Posterior vena cava (tissue), 2 donors: ENCODE results near the gene GTPBP8. TPM values are rescaled to one million over a fixed set of nuclear protein-coding genes. Genes with fewer than 3 reads are reported as not detected.
A peak's percentile ranks its signal among the peaks of the same experiment; 100 is the strongest.

Experiments
- DNase-seq: peaks from one replicate; pipeline ENCODE4 v3.0.0-alpha.2; 2020; ENCODE audit warnings: low spot score
- intact Hi-C, 2 donors: fragments of 100-400 bp; cut with DNase I; formaldehyde crosslinking; loops; one replicate each; pipeline versions ENCODE4 v1.14.1 to v1.14.2; 2022 to 2023
- total RNA-seq, 2 donors: library from RNA; stranded (reverse); fragmentation: NEBNext Ultra II Directional; extraction: Animal tissue kit (Norgen Biotek cat#: 25700); gene quantifications; one replicate each; pipeline ENCODE4 v1.2.1, GENCODE V29; 2021
- donor health status: DM: yes; HTN: yes; CAD: no.
- donor health status: DM: yes; HTN: yes; CAD: no.

GTPBP8 gene
- total RNA-seq, 2 donors from 2014 or later: 11.1 to 15.0 TPM

- no peak for DNase-seq
- intact Hi-C loops: loop anchor here (10.0 kb wide), 2 partner anchors 350 to 400 kb away; no protein-coding TSS in a partner anchor
Observed at GRCh38 chr3:112984485-112984884, 6.3 kb upstream of the GTPBP8 start.

GRCh38 chr3:112987710-112988334 lies 3.0 kb upstream of the GTPBP8 start:
- intact Hi-C loops: loop anchor here (10.0 kb wide), 2 partner anchors 353 to 403 kb away; no protein-coding TSS in a partner anchor

GRCh38 chr3:112995800-112996199 lies 5.0 kb downstream of the GTPBP8 start:
- intact Hi-C loops: no loop called here
- DNase-seq: no peak

More at GRCh38 chr3:112987710-112988334, 3.0 kb upstream of the GTPBP8 start:
- no peak for DNase-seq

- intact Hi-C loops: no loop called here
- DNase-seq: no peak
Observed at GRCh38 chr3:113000691-113001090, 9.9 kb downstream of the GTPBP8 start.

GRCh38 chr3:113002037-113002436 lies 11.3 kb downstream of the GTPBP8 start:
- intact Hi-C loops: no loop called here
- no peak for DNase-seq

- no peak for DNase-seq
- intact Hi-C loops: no loop called here
Observed at GRCh38 chr3:113002679-113003078, 11.9 kb downstream of the GTPBP8 start.

GRCh38 chr3:113005611-113006010 lies 14.8 kb downstream of the GTPBP8 start:
- DNase-seq: no peak
- intact Hi-C loops: no loop called here

GRCh38 chr3:113006359-113007056 lies 15.7 kb downstream of the GTPBP8 start:
- intact Hi-C loops: no loop called here
- DNase-seq: no peak

- no peak for DNase-seq
- intact Hi-C loops: no loop called here
Observed at GRCh38 chr3:113008117-113008516, 17.3 kb downstream of the GTPBP8 start.

- intact Hi-C loops: no loop called here
- no peak for DNase-seq
Observed at GRCh38 chr3:113013593-113013992, 22.8 kb downstream of the GTPBP8 start.

- intact Hi-C loops: no loop called here
- DNase-seq: no peak
Observed at GRCh38 chr3:113018536-113019181, 27.9 kb downstream of the GTPBP8 start.

GRCh38 chr3:113019182-113020137 lies 28.7 kb downstream of the GTPBP8 start:
- intact Hi-C loops: no loop called here
- peak; percentile 97 for DNase-seq

- no peak for DNase-seq
- intact Hi-C loops: no loop called here
Observed at GRCh38 chr3:113021471-113021870, 30.7 kb downstream of the GTPBP8 start.

GRCh38 chr3:113034011-113034410 lies 43.2 kb downstream of the GTPBP8 start:
- no peak for DNase-seq
- intact Hi-C loops: no loop called here

GRCh38 chr3:113035387-113035982 lies 44.7 kb downstream of the GTPBP8 start:
- intact Hi-C loops: no loop called here
- DNase-seq: no peak

GRCh38 chr3:113038328-113038727 lies 47.5 kb downstream of the GTPBP8 start:
- intact Hi-C loops: no loop called here

GRCh38 chr3:113039546-113039945 lies 48.8 kb downstream of the GTPBP8 start:
- DNase-seq: no peak
- intact Hi-C loops: no loop called here

More at GRCh38 chr3:113038328-113038727, 47.5 kb downstream of the GTPBP8 start:
- no peak for DNase-seq

GRCh38 chr3:113040231-113040630 lies 49.4 kb downstream of the GTPBP8 start:
- intact Hi-C loops: no loop called here
- DNase-seq: no peak

GRCh38 chr3:113043686-113044085 lies 52.9 kb downstream of the GTPBP8 start:
- intact Hi-C loops: no loop called here
- DNase-seq: no peak
